NCI-H2196 (cell line): Measurements from ENCODE around the gene MAPK11.
"Not testable (repeated sequence)": the region's sequence is repeated elsewhere in the genome, so short reads cannot be mapped to it uniquely, and the experiment has no call there.

Experiments used
- DNase-seq: peaks from one replicate; lab custom pipeline; 2025; ENCODE audit not compliant: unreplicated experiment; lab: John Stamatoyannopoulos, UW

Gene MAPK11

DNA sequence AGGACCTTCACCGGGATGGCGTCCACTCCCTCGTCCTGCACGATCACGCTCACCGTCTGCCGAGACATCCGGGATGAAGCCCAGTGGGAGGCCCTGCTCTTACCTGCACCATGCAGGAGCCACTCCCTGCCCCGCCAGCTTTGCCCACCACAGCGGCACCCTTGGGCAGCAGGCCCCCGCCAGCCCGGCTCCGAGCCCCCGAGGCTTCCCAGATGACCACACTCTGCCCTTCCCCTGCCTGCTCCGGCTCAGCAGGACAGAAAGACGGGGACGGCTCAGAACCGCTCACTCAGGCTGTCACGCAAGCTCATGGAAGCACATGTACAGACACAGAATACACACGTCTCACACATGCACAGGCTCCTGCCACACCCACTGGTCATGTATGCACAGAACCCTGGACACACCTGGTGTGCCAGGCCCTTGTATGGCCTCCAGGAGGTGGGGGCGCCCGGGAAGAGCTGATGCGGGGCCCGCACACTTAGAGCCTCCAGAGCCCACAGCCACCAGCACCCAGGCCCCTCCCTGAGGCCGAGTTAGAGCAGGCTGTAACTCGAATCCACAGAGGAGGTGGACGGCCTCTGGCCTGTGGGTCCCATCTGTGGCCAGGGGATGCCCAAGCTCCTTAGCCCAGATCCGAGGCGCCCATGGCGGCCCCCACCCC is 8.9 kb upstream of the MAPK11 start:
- no peak for DNase-seq

DNA sequence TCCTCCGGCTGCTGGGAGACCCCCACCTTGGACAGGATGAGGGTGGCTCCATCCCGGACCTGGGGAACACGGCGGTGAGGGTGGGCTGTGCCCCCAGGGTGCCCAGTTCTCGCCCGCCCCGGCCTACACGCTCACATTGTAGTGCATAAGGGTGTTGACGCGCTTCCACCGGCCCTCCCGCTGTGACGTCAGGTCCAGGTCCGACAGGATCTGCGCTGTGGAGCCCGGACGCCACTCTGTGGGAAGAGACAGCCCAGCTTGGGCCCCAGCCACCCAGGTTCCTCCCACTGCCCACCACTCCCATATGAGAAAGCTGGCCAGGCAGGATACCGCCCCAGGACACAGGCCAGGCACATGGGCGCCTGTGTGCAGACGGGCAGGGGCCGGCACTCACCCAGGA is 8.3 kb upstream of the MAPK11 start:
- DNase-seq = no peak

DNA sequence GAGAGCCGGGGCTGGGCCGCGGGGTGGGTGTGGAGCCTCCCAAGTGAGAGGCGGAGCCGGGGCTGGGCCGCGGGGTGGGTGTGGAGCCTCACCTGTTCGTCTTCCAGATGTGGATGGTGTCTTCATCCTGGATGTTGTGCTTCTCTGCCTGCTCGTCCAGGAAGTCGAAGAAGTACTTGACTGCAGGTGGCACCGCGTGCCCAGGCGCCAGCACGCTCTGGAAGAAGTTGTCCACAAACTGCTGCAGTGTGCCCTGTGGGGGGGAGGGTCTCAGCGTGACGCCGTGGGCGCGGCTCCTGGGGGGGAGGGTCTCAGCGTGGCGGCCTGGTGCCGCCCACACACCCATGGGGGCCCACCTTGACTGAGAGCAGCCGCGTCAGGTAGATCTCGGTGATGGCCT is 7.6 kb upstream of the MAPK11 start:
- DNase-seq = no peak

DNA sequence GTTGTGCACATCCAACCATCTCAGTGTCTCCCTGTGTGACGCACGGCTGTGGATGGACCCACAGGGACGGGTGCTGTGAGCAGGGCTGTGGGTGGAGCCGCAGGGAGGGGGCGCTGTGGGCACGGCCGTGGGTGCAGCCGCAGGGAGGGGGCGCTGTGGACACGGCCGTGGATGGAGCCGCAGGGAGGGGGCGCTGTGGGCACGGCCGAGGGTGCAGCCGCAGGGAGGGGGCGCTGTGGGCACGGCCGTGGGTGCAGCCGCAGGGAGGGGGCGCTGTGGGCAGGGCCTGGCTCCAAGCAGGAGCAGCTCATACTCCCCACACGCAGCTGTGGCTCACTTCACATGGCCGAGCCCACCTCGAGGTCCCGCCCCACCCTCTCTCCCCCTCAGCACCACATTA is 6.0 kb upstream of the MAPK11 start:
- DNase-seq = peak; percentile 7

DNA sequence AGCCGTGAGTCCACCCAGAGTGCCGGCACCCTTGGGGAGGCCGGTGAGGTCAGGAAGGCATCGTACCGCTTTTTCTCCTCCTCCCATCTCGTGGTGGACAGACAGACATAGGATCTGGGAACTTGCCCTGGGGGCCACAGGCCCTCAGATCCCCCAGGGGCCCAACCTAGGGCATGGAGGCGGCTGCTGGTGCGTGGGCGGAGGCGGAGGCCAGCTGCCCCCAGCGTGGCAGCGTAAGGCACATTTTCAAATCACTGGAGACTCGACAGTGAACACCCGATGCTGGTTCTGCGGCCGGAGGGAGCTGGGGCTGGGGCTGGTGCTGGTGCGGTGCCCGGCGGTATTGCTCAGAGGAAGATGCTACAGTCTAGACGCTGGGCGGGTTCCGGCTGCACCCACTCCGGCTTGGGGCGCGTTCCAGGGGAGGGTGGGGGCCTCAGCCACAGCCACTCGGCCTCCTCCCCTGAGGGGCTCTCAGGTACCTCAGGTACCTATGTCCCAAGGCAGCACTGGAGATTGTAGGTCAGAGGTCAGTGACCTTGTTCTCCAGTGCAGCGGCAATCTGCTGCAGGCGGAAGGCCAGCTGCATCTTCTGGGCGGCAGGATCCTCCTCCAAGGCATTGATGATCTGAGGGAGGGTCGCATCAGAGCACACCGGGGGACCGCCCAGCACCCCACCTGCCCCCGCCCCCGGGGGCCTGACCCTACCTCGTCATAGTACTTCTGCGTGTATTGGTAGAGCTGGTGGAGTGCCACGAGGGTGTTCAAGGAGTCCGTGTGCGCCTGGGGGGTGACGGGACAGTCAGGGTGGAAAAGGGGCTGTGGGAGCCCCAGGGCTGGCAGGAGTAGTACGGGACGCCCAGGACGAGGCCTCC is 5.2 kb upstream of the MAPK11 start:
- DNase-seq = no peak

DNA sequence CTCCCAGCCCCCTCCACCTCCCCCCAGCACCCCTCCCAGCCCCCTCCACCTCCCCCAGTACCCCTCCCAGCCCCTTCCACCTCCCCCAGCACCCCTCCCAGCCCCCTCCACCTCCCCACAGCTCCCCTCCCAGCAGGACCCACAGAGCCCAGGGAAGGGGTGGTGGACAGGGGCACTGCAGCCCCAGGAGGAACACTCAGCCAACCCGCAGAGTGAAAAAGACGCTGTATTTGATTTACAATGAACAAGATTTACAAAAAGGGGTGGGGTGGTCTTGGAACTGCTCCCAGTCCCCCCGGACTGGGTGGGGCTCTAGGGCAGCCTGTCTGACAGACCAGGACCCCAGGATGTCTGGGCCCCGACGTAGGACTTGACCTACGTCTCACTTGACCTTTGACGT is 4.6 kb upstream of the MAPK11 start:
- no peak for DNase-seq

DNA sequence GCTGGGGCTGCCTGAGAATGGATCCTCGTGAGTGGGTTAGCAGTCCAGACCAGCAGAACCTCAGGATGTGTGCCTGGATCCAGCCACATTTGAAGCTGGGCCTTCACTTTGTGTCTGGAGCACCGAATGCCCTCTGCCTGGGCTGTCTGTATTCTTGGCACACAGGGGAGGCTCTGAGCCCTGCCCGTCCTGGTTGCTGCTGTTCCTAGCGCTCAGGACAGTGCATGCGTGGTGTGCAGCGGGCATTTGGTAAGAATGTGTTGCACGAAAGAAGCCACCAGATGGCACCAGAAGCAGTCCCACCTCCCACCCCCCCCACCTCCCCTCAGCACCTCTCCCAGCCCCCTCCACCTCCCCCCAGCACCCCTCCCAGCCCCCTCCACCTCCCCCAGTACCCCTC is 4.1 kb upstream of the MAPK11 start:
- peak; percentile 37 for DNase-seq

DNA sequence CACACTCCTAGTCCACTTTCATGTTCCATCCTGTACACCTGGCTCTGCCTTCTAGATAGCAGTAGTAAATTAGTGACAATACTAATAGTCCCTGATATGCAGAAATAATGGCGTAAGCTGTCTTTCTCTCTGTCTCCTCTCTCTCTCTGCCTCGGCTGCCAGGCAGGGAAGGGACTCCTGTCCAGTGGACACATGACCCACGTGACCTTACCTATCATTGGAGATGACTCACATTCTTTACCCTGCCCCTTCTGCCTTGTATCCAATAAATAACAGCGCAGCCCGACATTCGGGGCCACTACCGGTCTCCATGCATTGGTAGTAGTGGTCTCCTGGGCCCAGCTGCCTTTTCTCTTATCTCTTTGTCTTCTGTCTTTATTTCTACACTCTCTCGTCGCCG is 3.6 kb upstream of the MAPK11 start:
- not testable (repeated sequence) for DNase-seq

DNA sequence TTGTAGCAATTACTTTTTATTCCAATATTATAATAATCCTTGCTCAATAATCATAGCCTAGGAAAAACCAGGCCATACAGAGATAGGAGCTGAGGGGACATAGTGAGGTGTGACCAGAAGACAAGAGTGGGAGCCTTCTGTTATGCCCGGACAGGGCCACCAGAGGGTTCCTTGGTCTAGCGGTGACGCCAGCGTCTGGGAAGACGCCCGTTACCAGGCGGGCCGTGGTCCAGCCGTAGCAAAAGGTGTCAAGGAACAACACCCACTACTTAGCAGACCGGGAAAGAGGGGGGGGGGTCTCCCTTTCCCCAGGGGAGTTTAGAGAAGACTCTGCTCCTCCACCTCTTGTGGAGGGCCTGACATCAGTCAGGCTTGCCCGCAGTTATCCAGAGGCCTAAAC is 3.2 kb upstream of the MAPK11 start:
- not testable (repeated sequence) for DNase-seq

DNA sequence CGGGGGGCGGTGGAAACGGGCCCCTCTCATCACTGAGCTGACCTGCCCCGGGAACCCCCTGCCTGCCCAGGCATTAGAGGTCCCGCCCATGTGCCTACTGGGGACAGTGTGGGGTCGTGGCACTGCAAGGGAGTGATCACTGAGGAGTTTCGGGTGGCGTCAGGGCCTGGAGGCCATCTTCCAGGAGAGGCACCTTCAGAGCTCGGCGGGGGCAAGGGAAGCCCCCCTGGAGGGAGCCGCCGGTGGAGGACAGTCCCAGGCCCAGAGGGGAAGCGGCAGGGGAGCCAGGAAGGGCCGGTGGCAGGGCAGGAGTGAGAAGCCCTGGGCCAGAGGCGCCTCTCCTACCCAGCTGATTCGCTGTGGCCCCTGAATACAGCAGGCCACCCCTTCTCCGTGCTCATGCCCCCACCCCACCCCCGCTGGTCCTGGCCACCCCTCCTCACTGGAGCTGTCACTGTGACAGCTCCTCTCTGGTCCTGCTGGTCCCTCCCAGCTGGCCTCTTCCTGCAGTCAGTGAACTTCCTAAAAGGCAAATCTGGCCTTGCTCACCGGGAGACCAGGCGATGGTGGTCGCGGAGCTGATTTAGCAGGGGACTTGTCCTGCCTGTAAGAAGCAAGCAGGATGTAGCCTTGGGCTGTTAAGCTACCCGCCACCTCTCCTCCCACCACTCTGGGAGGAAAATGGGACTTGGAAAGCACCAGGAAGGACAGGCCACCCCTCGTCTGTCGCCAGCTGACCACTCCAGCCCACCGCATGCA is 2.0 kb upstream of the MAPK11 start:
- DNase-seq = no peak

DNA sequence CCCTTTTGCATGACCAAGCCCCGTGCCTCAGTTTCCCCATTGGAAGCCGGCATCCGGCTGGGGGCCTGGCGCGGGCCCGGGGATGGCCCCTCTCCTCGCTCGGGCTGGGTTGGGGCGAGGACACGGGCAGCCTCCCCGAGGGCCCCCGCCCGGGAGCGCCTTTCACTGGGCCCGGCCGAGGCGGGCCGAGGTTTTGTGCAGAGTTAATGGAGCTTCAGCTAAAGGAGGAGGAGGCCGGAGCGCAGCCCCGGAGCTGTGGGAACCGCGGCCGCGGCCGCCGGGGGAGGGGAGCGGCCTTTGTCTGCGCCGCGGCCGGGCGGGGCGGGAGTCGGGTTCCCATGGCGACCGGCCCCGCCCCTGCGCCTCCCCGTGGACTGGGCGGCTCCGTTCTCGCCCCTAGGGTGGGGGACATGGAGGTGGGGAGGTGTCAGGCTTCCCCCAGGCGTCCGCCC is 1.4 kb upstream of the MAPK11 start:
- DNase-seq = peak; percentile 71

DNA sequence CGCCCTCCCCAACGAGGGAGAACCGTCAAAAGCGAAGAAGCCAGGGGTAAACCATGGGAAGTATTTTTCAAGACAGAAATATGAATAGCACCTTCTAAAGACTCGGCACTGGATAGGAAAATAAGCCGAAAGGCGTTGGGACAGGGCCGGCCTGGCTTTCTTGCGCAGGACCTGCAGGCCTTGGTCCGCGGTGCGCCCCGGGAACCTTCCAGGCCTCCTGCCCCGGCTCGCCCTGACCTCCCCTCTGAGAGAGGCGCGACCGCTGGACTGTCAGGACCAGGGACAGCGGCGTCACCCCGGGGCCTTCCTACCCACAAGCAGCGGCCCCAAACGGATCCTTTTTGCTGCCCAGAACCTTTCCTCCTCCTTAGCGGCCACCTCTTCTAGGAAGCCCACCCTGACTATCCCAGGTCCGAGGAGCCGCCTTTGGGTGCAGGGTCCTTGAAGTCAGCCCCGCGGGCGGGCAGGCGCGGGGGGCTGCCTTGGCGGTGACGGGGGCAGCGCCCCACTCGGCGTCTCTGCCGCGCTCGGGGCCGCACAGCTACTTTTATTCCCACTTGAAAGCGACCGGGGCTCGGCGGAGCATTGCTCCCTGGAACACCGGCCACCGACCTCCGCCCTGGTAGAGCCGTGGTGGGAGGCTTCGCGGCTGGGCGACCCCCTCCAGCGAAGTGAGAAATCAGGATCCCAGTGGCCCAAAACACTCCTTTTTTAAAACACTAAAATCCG is 650 bp upstream of the MAPK11 start:
- DNase-seq = no peak

DNA sequence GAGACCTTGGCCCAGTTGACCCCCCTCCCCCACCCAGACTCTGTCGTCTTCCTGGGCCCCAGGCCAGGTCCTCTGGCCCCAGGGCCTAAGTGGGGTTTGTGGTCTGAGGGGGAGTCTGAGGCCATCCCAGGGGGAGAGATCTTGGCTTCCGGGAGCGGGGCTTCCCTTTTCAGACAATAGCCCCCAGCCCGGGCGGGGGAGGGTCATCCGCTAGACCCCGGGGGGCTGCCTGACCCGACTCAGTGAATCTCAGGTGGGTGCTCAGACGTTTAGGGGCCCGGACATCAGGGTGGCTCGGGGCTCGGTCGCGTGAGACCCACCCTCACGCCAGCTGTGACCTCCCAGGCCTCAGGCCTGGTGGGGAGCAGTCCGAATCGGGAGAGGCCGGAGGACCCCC is 609 bp downstream of the MAPK11 start:
- no peak for DNase-seq

DNA sequence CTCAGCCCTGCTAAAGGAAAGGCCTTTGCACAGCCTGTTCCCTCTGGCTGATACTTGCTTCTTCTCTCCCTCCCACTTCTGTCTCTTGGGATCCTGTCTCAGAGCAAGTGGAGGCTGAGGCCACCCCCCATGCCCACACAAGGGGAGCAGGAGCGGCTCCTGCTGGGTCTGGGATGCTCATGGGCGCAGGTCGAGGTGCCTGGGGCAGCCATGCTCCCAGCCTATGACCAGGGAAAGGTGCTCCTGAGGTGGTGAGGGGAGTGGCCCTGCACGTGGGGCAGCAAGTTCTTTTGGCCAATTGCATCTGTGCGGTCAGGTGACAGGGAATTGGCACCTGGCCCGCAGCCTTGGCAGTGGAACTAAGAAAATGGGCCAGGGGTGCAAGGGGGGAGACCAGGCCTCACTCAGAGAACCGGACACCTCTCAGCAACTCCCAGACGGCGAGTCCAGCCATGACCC is 1.5 kb downstream of the MAPK11 start:
- peak; percentile 70 for DNase-seq

DNA sequence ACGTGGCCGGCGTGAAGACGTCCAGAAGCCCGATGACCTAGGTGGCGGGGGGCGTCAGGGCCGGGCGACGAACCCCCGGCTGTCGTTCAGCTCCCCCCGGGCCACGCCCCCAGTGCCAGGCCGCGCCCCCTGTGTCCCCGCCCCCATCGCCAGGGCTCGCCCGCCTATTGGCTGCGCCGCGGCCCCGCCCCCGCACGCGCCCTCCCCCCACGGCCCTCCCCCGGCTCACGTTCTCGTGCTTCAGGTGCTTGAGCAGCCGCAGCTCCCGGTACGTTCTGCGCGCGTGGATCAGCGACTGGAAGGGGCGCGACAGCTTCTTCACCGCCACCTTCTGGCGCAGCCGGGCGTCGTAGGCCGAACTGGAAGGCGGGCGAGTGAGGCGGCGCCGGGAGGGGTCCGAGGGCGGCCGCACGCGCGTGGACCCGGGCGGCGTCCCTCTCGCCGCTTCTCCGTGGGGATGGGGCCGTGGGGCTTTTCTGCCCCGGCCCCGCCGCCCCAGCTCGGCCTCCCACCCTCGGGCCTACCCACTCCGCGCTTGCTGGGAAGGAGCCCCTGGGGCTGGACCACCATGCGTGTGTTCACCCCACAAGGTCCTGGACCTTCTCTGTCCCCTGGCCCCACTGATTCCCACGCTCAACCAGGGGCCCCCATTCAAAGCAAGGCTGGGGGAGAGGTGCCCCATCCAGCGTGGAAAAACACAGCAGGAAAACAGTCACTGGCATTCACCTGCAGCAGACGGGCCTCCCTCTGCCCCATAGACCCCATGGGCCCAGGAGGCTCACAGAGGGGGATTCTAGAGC is 2.4 kb downstream of the MAPK11 start:
- DNase-seq = no peak

DNA sequence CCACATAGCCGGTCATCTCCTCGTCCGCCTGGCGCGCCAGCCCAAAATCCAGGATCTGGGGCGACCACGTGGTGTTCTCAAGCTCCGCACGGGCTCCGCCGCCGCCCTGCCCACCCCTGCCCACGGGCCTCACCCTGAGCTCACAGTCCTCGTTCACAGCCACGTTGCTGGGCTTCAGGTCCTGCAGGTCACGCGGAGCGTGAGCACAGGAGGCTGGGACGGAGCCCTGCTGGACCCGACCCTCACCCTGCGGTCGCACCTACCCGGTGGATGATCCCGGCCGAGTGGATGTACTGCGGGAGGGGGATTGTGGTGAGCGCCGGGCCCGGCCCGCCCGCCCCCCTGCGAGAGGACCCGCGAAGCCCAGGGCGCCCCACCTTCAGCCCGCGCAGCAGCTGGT is 3.2 kb downstream of the MAPK11 start:
- no peak for DNase-seq

DNA sequence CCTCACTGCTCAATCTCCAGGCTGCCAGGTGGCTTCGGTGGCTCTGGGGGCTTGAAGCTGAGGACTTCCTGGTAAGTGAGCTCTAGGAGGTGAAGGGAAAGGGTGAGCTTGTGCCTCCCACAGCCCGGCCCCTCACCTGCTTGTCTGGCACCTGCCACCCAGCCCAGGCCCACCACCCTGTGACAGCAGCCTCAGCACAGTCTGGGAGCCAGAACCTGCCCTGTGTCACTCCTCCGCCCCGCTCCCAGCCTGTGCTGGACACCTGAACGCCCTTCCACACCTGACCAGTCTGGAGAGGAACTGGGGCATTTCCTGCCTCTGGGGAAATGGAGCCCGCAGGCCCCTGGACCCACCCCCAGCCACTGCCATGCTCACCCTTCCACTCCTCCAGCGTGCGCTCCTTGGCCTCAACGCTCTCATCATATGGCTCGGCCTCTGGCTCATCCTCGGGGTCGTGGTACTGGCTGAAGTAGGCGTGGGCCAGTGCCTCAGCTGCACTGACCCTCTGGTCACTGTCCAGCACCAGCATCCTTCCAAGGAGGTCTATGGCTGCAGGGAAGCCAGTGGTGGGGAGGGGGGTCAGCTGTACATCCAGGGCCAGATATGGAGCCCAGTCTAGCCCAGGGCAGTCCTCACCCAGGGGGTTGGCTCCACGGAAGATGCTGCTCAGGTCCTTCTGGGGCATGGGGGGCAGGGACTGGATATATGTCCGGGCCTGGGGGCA is 5.1 kb downstream of the MAPK11 start:
- DNase-seq = no peak

DNA sequence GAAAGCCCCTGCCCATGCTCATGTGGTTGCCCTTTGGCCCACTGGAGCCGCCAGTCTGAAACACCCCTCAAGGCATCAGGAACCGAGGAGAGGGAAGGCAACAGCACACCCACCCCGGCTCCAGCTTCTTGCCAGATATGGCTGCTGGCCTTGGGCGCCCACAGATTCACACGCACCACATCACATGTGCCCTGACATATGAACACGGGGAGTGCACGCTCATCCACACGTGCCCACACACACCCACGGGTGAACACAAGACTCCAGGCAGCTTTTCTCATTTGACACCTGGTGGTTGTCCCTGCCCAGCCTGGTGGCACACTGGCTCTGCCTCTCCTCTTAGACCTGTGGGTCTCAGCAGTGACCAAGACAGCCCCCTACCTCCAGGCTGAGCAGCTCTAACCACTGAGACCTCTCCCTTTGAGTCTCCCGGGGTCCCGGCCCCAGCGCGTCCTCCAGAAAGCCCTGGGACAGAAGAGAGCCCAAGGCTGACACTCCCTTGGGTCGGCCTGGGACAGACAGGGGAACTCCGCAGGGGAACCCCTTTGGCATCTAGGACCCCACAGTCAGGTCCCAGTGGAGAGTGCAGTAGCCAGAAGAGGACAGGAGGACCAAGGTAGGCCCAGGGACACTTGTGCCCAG is 6.0 kb downstream of the MAPK11 start:
- DNase-seq = no peak

DNA sequence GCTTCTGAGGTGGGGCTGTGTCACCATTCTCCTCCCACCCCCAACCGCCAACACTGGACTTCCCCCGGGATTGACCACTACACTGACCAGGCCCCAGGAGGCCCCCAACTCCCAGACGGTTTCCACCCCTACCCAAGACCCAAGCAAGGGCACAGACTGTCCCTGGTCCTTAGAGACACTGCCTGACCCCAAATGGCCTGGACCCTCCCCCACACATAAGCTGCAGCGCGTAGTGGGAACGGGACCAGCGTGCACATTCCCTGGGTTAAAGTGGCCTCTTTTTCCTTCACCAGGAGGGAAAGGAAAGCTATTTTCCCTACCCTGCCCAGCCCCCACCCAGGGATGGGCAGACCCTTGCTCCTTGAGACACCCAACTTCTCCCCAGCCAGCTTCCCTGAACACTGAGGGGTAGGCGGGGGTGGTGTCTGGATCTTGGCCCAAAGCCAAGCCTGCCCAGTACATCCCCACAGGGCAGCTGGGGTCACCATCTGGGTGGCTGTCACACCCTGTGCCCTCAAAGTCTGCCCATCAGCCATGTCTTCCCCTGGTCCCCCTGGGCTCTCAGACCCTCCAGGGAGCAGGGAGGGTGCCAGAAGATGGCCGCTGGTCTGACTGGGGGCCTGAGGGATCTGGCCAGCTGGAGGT is 7.1 kb downstream of the MAPK11 start:
- no peak for DNase-seq
